Neural progenitor cell (in vitro differentiated cells): ENCODE data around the gene CCNG1. TPM values are rescaled to one million over a fixed set of nuclear protein-coding genes. Genes with fewer than 3 reads are reported as not detected.
A peak's percentile ranks its signal among the peaks of the same experiment; 100 is the strongest.
"Not testable (repeated sequence)": the region's sequence is repeated elsewhere in the genome, so short reads cannot be mapped to it uniquely, and the experiment has no call there.

Experiments used
- DNase-seq: peaks from one replicate; pipeline ENCODE4 v3.0.0-alpha.2; 2016; ENCODE audit warnings: low spot score
- H2AFZ ChIP-seq: fragments of 200-600 bp; sonication (generic); replicated peaks from 2 replicates; pipeline ENCODE4 v1.6.1; 2016; ENCODE audit warnings: antibody characterized with exemption
- H3F3A ChIP-seq: fragments of 200-600 bp; sonication (generic); 2 replicates; pipeline ENCODE4 v1.6.1; 2016; ENCODE audit warnings: antibody characterized with exemption, low read depth
- H3K27ac ChIP-seq: fragments of 200-600 bp; sonication (generic); 2 replicates; pipeline ENCODE4 v1.5.1; 2016; ENCODE audit warnings: mild to moderate bottlenecking
- H3K27me3 ChIP-seq: fragments of 200-600 bp; sonication (generic); 2 replicates; pipeline ENCODE4 v1.6.1; 2016; ENCODE audit warnings: mild to moderate bottlenecking, moderate library complexity
- H3K36me3 ChIP-seq: fragments of 200-600 bp; sonication (generic); 2 replicates; pipeline ENCODE4 v1.5.1; 2016
- H3K4me1 ChIP-seq: fragments of 200-600 bp; sonication (generic); 2 replicates; pipeline ENCODE4 v1.6.1; 2016; ENCODE audit warnings: mixed run types
- H3K4me2 ChIP-seq: fragments of 200-600 bp; sonication (generic); 2 replicates; pipeline ENCODE4 v1.6.1; 2016
- H3K4me3 ChIP-seq: fragments of 200-600 bp; sonication (generic); 2 replicates; pipeline ENCODE4 v1.5.1; 2016
- H3K79me2 ChIP-seq: fragments of 200-600 bp; sonication (generic); 2 replicates; pipeline ENCODE4 v1.6.1; 2016; ENCODE audit warnings: low read depth
- H3K9ac ChIP-seq: fragments of 200-600 bp; sonication (generic); 2 replicates; pipeline ENCODE4 v1.6.1; 2016
- H3K9me3 ChIP-seq: fragments of 200-600 bp; sonication (generic); 2 replicates; pipeline ENCODE4 v1.5.1; 2016; ENCODE audit warnings: low read depth
- H4K20me1 ChIP-seq: fragments of 200-600 bp; sonication (generic); 2 replicates; pipeline ENCODE4 v1.6.1; 2016; ENCODE audit warnings: low read depth
- H3K27ac Mint-ChIP-seq: 3 replicates; pipeline ENCODE4 v1.8.0; 2021; ENCODE audit warnings: mixed read lengths
- H3K27me3 Mint-ChIP-seq: 2 replicates; pipeline ENCODE4 v1.8.0; 2022; ENCODE audit warnings: low read depth, mild to moderate bottlenecking, inconsistent platforms, moderate library complexity, mixed read lengths; ENCODE audit not compliant: insufficient read depth
- H3K36me3 Mint-ChIP-seq: 3 replicates; pipeline ENCODE4 v1.8.0; 2021; ENCODE audit warnings: mixed read lengths
- H3K4me1 Mint-ChIP-seq: 3 replicates; pipeline ENCODE4 v1.8.0; 2021; ENCODE audit warnings: mixed read lengths
- H3K4me3 Mint-ChIP-seq: 3 replicates; pipeline ENCODE4 v1.8.0; 2021; ENCODE audit warnings: mild to moderate bottlenecking, moderate library complexity, mixed read lengths
- H3K9me3 Mint-ChIP-seq: 3 replicates; pipeline ENCODE4 v1.8.0; 2020; ENCODE audit warnings: mixed read lengths
- EZH2 ChIP-seq: fragments of 200-600 bp; sonication (generic); IDR thresholded peaks from 2 replicates; pipeline ENCODE4 v1.6.1; 2017; ENCODE audit warnings: antibody characterized with exemption, mild to moderate bottlenecking, moderate library complexity
- EZH2phosphoT487 ChIP-seq: fragments of 200-600 bp; sonication (generic); IDR thresholded peaks from 2 replicates; pipeline ENCODE4 v1.6.1; 2017; ENCODE audit warnings: antibody characterized with exemption
- total RNA-seq: library from RNA; depleted of rRNA; stranded (reverse); fragments of >200 nt; gene quantifications from 2 replicates; pipeline ENCODE4 v1.2.3, GENCODE V29; 2015; ENCODE audit warnings: low replicate concordance
- TF ChIP-seq, protein P1 (sequence below): fragments of 200-600 bp; sonication (generic); IDR thresholded peaks from 2 replicates; pipeline ENCODE4 v1.5.1; 2017; ENCODE audit warnings: antibody characterized with exemption, mild to moderate bottlenecking

CCNG1 gene
- total RNA-seq, 1 donor from 2014 or later = 933 TPM

GRCh38 chr5:163409384-163409783 is 28.0 kb upstream of the CCNG1 start:
- H3K4me2 ChIP-seq = no peak overlapping the region
- H3K4me1 ChIP-seq = no peaks in the 10 kb centered on the region
- no peaks in the 10 kb centered on the region for H3K27me3 ChIP-seq
- Mint-ChIP-seq H3K4me3 (no peak overlapping the region), H3K27ac (no peak overlapping the region), H3K4me1 (peaks cover 5% of the 10 kb centered on the region), H3K27me3 (no peaks in the 10 kb centered on the region), H3K36me3 (no peaks in the 10 kb centered on the region), H3K9me3 (no peaks in the 10 kb centered on the region)
- no peaks in the 10 kb centered on the region for H3K9me3 ChIP-seq
- H3K36me3 ChIP-seq = no peaks in the 10 kb centered on the region
- H3F3A ChIP-seq = no peaks in the 10 kb centered on the region
- H2AFZ ChIP-seq = no peak overlapping the region
- H3K27ac ChIP-seq = no peak overlapping the region
- no peak for DNase-seq
- TF ChIP-seq EZH2phosphoT487 (no peak), EZH2 (no peak)
- TF ChIP-seq, protein P1, sequence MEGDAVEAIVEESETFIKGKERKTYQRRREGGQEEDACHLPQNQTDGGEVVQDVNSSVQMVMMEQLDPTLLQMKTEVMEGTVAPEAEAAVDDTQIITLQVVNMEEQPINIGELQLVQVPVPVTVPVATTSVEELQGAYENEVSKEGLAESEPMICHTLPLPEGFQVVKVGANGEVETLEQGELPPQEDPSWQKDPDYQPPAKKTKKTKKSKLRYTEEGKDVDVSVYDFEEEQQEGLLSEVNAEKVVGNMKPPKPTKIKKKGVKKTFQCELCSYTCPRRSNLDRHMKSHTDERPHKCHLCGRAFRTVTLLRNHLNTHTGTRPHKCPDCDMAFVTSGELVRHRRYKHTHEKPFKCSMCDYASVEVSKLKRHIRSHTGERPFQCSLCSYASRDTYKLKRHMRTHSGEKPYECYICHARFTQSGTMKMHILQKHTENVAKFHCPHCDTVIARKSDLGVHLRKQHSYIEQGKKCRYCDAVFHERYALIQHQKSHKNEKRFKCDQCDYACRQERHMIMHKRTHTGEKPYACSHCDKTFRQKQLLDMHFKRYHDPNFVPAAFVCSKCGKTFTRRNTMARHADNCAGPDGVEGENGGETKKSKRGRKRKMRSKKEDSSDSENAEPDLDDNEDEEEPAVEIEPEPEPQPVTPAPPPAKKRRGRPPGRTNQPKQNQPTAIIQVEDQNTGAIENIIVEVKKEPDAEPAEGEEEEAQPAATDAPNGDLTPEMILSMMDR = no peak
- H3K9ac ChIP-seq = no peak overlapping the region
- no peak overlapping the region for H3K4me3 ChIP-seq
- H3K79me2 ChIP-seq = no peaks in the 10 kb centered on the region
- H4K20me1 ChIP-seq = no peaks in the 10 kb centered on the region

GRCh38 chr5:163410505-163410904 is 26.9 kb upstream of the CCNG1 start:
- H3K27ac Mint-ChIP-seq = no peak overlapping the region
- no peaks in the 10 kb centered on the region for H3K36me3 Mint-ChIP-seq

DNA sequence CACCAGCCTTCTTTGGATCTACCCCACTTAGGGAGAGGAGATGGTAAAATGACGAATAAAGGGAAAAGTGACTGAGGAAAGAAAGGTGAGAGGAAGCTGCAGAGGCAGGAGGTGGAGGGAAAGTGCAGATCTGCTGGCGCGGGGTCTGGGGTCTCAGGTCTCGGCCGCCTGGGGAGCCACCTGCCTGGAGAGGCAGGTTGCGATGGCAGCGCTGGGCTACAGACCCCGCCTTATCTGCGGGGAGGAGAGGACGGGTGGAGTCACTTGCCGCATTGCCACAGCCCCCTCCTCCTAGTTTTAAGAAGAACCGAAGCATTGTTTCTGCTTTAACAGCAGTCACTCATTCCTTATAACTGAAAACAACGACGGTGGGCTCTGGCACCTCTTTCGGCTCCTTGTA is 21.7 kb upstream of the CCNG1 start:
- H3K27ac Mint-ChIP-seq, H3K4me3 Mint-ChIP-seq, H3K9me3 ChIP-seq, H3K9me3 Mint-ChIP-seq, H4K20me1 ChIP-seq, H3K27me3 Mint-ChIP-seq, H3K36me3 Mint-ChIP-seq, H3K4me1 ChIP-seq, H3K27me3 ChIP-seq, H3K9ac ChIP-seq, H3F3A ChIP-seq, H3K79me2 ChIP-seq, H3K36me3 ChIP-seq, H3K27ac ChIP-seq, H3K4me1 Mint-ChIP-seq: not testable (repeated sequence)
- peak overlapping the region; percentile 14 for H3K4me3 ChIP-seq
- H2AFZ ChIP-seq = peak overlapping the region; percentile 88
- peak; percentile 36 for DNase-seq
- peak overlapping the region; percentile 49 for H3K4me2 ChIP-seq

More at GRCh38 chr5:163410505-163410904, 26.9 kb upstream of the CCNG1 start:
- TF ChIP-seq EZH2phosphoT487 (no peak), EZH2 (no peak)
- Histone ChIP-seq H3F3A (no peaks in the 10 kb centered on the region), H3K27ac (no peak overlapping the region), H3K9me3 (no peaks in the 10 kb centered on the region), H3K9ac (no peak overlapping the region), H4K20me1 (no peaks in the 10 kb centered on the region), H3K79me2 (no peaks in the 10 kb centered on the region), H2AFZ (no peak overlapping the region), H3K4me3 (no peak overlapping the region), H3K36me3 (no peaks in the 10 kb centered on the region), H3K27me3 (no peaks in the 10 kb centered on the region), H3K4me2 (no peak overlapping the region), H3K4me1 (peaks cover 2% of the 10 kb centered on the region)
- peaks cover 2% of the 10 kb centered on the region for H3K27me3 Mint-ChIP-seq
- H3K4me1 Mint-ChIP-seq = peaks cover 5% of the 10 kb centered on the region
- no peaks in the 10 kb centered on the region for H3K9me3 Mint-ChIP-seq
- no peak overlapping the region for H3K4me3 Mint-ChIP-seq
- no peak for DNase-seq

GRCh38 chr5:163424836-163425235 is 12.6 kb upstream of the CCNG1 start:
- Mint-ChIP-seq H3K4me1 (no peaks in the 10 kb centered on the region), H3K27me3 (no peaks in the 10 kb centered on the region), H3K9me3 (no peaks in the 10 kb centered on the region), H3K4me3 (no peak overlapping the region), H3K36me3 (peaks cover 2% of the 10 kb centered on the region), H3K27ac (no peak overlapping the region)
- H2AFZ ChIP-seq = no peak overlapping the region
- H3F3A ChIP-seq = peaks cover 2% of the 10 kb centered on the region
- no peaks in the 10 kb centered on the region for H4K20me1 ChIP-seq
- H3K4me3 ChIP-seq = no peak overlapping the region
- no peak overlapping the region for H3K9ac ChIP-seq
- H3K4me2 ChIP-seq = no peak overlapping the region
- no peak for DNase-seq
- no peaks in the 10 kb centered on the region for H3K36me3 ChIP-seq
- TF ChIP-seq, protein P1 = no peak
- no peak for TF ChIP-seq EZH2phosphoT487
- no peak for TF ChIP-seq EZH2
- no peak overlapping the region for H3K27ac ChIP-seq
- H3K27me3 ChIP-seq = no peaks in the 10 kb centered on the region
- no peaks in the 10 kb centered on the region for H3K79me2 ChIP-seq
- H3K9me3 ChIP-seq = no peaks in the 10 kb centered on the region
- H3K4me1 ChIP-seq = no peaks in the 10 kb centered on the region

- H3K4me3 ChIP-seq, H3K27ac ChIP-seq, H3K36me3 ChIP-seq, H3K4me2 ChIP-seq, H3K9ac ChIP-seq, H3K4me3 Mint-ChIP-seq, H4K20me1 ChIP-seq, H3K9me3 Mint-ChIP-seq, H3K9me3 ChIP-seq, H3K4me1 ChIP-seq, H3K4me1 Mint-ChIP-seq, H3K27me3 Mint-ChIP-seq, H2AFZ ChIP-seq, H3F3A ChIP-seq, DNase-seq, H3K27me3 ChIP-seq, H3K27ac Mint-ChIP-seq, H3K36me3 Mint-ChIP-seq, H3K79me2 ChIP-seq: not testable (repeated sequence)
Measured at GRCh38 chr5:163426128-163426527, 11.3 kb upstream of the CCNG1 start.
